Germinal center (tissue), 1 donor: ENCODE data around the gene FAF2.
"Not testable (repeated sequence)": the region's sequence is repeated elsewhere in the genome, so short reads cannot be mapped to it uniquely, and the experiment has no call there.

Experiments
- DNase-seq: peaks from one replicate; pipeline ENCODE4 v3.0.0; 2012; ENCODE audit warnings: mixed read lengths, low spot score

The FAF2 gene

DNA sequence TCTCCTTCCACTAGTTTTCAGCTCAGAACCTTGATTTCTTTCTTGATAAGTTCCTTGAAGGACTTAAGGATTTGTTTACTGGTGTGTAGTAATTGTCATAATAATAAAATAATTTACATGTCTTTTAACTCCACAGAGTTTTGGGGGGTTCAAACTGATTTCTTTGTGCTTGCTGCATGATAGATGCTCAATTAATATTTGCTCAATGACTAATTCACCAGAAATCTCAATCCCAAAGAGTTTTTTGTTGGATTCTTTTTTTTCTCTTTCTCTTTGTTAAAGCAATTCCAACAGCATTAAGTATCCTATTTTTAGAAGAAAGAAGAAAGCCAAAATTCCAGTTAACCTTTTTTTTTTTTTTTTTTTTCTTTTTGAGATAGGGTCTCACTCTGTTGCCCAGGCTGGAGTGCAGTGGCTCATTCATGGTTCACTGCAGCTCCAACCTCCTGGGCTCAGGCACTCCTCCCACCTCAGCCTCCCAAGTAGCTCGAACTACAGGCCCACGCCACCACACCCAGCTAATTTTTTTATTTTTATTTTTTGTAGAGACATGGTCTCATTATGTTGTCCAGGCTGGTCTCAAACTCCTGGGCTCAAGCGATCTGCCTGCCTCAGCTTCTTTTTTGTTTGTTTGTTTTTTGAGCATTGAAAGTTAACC, 10.8 kb downstream of the FAF2 start:
- no peak for DNase-seq

- DNase-seq = no peak
Observed at GRCh38 chr5:176461349-176461748, 13.2 kb downstream of the FAF2 start.

- no peak for DNase-seq
Observed at GRCh38 chr5:176463113-176463764, 15.1 kb downstream of the FAF2 start.

DNA sequence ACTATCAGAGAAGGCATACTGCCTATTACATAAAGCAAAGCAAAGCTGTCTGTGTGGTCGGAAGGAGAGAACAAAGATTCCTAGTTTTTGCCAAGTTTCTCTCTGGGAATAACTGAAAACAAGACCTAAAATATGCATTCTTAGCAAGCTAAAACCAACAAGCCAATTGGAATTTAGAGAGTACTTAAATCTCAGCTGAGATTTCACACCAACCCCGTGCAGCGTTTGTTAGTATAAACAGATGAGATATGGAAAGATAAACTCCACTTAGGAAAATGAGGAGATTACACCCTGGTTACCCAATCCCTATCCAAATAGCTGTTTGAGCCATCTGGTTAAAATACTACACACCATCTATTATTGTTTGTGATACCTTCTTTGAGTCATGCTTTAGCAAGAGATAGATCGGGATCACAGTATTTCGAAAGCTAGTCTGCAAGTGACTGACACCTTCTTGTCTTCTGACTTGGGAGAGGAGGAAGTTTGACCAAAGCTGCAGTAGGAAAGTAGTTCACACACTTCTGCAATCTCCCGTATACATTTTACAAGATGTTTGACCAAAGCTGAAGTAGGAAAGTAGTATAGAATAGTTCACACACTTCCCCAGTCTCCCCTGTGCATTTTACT, 18.2 kb downstream of the FAF2 start:
- DNase-seq = no peak

DNA sequence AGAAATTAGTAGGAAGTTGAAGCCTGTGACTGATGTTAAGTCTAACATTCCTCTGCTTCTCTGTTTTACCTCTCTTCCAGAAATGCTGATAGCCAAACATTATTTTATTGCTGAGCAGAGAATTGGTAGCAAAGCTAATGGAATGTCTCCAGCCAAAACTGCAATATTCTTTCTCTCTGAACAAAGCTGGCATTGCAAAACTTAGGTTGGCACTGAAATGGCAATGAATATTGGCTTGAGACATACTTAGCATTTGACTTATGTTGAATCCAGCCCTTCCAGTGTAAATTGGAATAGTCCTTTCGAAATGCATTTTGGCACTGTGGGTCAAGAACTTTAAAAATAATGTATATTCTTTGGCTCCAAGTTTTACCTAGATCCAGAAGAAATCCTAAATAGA, 21.1 kb downstream of the FAF2 start:
- DNase-seq = no peak

DNA sequence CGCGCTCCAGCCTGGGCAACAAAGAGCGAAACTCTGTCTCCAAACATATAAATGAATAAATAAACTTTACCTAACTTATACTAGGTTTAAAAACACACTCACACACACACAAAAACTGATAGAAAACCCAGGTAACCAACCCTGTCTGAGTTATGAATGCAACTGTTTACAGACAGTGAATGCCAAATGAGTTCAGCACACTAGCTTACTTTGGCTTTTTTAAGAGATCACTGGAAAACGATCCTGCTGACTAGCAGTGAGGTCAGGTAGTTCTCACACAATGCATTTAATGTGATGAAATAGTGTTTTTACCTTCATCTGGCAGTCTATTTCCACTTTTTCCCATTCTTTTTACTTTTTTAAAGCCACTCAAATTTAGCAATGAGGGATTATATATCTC, 22.4 kb downstream of the FAF2 start:
- no peak for DNase-seq

GRCh38 chr5:176471098-176471497, 22.9 kb downstream of the FAF2 start:
- DNase-seq = no peak

GRCh38 chr5:176473335-176474006, 25.3 kb downstream of the FAF2 start:
- DNase-seq = no peak

- DNase-seq = no peak
Observed at GRCh38 chr5:176474476-176474875, 26.3 kb downstream of the FAF2 start.

DNA sequence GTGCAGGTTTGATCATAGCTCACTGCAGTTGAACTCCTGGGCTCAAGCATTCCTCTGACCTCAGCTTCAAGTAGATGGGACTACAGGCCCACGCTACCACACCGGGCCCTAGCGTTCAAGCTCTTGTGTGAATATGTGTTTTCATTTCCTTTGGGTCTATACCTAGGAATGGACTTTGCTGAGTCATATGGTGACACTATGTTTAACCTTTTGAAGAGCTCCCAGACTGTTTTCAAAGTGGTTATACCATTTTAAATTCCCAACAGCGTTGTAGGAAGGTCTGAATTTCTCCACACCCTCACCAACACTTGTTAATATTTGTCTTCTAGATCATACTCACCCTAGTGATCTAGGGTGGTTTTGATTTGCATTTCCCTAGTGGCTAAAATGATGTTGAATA, 33.5 kb downstream of the FAF2 start:
- DNase-seq = no peak

- no peak for DNase-seq
Observed at GRCh38 chr5:176485176-176485575, 37.0 kb downstream of the FAF2 start.

DNA sequence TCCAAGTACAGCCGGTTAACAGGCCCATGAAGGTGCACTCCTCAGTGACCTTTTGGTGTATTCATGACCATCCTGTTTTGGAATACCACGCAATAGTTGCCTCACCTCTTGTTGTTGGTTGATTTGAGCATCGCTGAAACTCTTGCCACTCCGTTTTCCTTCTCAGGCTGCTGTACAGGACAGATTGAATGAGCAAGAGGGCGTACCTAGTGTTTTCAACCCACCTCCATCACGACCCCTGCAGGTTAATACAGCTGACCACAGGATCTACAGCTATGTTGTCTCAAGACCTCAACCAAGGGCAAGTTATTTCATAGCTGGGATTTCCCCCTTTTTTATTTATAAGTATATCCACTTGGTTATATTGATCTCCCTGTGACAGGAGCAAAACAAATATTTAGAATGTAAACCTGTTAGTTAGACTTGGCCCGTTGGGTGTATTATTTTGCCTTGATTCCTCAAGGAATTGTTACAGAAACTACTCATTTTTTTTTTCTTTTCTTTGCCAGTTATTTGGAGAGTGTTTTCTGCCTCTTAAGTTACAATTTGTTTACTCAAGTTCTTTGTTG, 38.1 kb downstream of the FAF2 start:
- DNase-seq = no peak

DNA sequence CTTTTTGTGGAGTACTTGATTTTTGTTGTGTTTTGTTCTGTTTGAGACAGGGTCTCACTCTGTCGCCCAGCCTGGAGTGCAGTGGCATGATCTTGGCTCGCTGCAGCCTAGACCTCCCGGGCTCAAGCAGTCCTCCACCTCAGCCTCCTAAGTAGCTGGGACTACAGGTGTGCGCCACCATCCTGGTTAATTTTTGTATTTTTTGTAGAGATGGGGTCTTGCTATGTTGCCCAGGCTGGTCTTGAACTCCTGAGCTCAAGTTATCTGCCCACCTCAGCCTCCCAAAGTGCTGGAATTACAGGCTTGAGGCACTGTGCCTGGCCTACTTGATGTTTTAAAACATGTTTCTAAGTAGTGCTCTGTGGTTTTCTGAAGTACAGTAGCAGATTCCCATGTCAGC, 39.0 kb downstream of the FAF2 start:
- DNase-seq = not testable (repeated sequence)

DNA sequence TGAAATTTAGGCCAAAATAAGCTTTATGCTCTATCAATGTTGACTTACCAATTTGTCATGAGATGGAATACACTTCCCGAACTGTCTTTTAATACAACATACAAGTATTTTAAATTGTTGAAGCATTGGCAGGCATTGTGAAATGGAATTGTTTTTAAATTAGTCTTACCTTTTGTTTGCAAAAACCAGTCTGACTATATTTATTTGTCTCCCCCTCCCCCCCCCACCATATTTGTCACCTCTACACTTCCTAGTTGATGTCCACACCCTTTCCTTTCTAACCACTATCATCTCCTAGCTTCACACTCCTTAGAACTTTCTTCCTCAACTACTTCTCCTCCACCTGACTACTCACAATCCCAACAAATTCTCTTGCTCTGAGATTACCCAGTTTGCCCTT, 40.9 kb downstream of the FAF2 start:
- DNase-seq = no peak

GRCh38 chr5:176490301-176490700, 42.1 kb downstream of the FAF2 start:
- DNase-seq = no peak

GRCh38 chr5:176491101-176491502, 42.9 kb downstream of the FAF2 start:
- no peak for DNase-seq

DNA sequence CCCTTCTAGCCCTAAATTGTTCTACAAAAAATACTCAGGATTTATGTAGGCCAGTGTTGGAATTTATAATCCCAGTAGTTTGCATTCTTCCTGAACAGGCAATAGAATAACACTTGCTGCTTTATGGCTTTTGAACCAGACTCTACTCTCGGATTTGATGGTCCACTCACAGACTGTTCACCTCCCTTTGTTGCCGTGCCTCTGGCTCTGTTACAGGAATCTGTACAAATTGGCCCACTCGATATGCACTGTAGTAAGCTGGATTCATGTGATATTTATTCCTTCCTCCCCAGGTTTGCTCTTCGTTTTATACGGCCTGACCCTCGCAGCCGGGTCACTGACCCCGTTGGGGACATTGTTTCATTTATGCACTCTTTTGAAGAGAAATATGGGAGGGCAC, 43.7 kb downstream of the FAF2 start:
- DNase-seq = no peak

DNA sequence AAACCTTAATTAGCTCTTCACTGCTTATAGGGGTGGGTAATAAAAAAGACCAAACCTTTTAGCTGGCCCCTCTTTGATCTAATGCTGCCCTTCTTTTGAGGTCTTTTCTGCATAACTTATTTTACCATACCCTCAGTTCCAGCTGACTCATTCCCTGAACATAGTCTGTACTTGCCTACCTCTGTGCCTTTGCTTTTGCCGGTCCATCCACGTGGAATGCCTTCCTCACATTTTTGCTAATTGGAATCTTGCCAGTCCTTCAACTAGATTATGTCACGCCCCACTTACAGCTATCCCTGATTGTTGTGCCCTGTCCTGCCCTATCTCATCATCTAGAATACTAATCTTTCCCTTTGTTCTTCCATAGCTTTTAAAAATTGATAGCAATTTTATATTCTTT, 44.2 kb downstream of the FAF2 start:
- DNase-seq = no peak

GRCh38 chr5:176497852-176498251, 49.7 kb downstream of the FAF2 start:
- DNase-seq = no peak

GRCh38 chr5:176499273-176499672, 51.1 kb downstream of the FAF2 start:
- no peak for DNase-seq

GRCh38 chr5:176500511-176500910, 52.3 kb downstream of the FAF2 start:
- DNase-seq = no peak

DNA sequence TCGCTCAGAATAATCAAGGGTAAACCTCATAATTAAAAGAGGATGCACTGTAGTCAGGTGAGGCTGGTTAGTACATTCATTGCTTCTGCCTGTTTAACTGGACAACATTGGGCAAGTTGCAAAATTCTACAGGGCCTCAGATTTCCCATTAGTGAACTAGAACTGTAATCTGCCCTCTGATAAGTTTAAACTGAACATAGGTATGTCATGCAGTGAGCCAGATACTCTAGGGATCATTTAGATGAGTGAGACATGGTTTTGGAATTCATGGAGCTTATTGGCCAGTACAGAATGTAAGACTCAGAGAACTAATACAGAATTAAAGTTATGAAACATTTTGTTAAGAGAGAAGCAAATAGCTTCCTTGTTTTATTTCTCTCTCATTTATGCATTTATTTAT, 53.1 kb downstream of the FAF2 start:
- DNase-seq = no peak

GRCh38 chr5:176503496-176503895, 55.3 kb downstream of the FAF2 start:
- no peak for DNase-seq
